Measurements from ENCODE around the gene RNF212.

DNA sequence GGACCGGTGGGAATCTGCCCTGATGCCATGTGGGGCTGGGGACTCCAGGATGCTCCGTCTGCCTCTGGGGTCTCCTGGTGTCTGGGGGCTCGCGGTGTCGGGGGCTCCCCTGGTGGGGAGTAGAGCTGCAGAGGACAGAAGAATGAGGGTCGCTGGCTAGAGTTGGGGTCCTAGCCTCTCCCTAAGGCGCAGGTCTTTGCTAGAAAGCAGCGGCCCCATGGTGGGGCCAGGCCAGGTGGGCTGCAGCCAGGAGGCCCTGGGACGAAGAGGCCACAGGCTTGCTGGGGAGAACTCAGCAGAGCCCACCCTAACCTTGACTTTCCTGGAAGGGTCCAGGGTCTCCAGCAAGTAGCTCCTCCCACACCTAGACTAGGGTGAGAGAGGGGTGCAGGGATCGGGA is 80.5 kb downstream of the RNF212 start:
- TF ChIP-seq, protein P1, sequence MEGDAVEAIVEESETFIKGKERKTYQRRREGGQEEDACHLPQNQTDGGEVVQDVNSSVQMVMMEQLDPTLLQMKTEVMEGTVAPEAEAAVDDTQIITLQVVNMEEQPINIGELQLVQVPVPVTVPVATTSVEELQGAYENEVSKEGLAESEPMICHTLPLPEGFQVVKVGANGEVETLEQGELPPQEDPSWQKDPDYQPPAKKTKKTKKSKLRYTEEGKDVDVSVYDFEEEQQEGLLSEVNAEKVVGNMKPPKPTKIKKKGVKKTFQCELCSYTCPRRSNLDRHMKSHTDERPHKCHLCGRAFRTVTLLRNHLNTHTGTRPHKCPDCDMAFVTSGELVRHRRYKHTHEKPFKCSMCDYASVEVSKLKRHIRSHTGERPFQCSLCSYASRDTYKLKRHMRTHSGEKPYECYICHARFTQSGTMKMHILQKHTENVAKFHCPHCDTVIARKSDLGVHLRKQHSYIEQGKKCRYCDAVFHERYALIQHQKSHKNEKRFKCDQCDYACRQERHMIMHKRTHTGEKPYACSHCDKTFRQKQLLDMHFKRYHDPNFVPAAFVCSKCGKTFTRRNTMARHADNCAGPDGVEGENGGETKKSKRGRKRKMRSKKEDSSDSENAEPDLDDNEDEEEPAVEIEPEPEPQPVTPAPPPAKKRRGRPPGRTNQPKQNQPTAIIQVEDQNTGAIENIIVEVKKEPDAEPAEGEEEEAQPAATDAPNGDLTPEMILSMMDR (IDR thresholded peaks at IDR 0.05), result no peak
- TF ChIP-seq POLR2A (IDR thresholded peaks at IDR 0.05), result no peak

All from uterus (tissue), 2 donors.